ENCODE results near the gene PNKP.

DNA sequence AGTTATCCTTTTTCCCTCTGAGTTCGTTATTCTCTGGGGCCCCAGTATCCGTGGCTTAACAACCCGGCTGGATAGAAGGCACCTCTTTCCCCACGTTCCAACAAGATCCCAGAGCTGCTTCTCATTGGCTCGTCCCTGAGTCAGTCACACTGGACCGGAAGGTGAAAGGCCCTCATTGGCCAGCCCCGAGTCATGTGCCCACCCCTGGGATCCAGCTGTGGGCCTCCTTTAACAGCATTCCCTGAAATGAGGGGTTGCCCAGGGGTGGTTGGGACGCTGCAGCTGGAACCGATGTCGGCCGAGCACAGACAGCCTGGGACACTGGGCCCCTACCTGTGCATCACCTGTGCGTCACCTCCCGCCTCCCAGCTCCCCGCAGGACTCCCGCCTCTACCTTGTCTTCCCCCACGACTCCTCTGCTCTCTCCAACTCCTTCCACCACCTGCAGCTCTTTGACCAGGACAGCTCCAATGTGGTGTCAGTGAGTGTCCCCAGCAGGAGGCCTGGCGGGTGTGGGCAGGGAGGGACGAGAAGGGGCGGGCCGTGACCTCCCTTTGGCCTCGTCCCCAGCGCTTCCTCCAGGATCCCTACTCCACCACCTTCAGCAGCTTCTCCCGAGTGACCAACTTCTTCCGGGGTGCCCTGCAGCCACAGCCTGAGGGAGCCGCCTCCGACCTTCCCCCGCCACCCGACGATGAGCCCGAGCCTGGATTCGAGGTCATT, 14.5 kb upstream of the PNKP start:
- peak; percentile 90 for TF ChIP-seq SP1 (IDR thresholded peaks at IDR 0.05; ENCODE audit: low read depth, low read length)
- TF ChIP-seq, protein P1, sequence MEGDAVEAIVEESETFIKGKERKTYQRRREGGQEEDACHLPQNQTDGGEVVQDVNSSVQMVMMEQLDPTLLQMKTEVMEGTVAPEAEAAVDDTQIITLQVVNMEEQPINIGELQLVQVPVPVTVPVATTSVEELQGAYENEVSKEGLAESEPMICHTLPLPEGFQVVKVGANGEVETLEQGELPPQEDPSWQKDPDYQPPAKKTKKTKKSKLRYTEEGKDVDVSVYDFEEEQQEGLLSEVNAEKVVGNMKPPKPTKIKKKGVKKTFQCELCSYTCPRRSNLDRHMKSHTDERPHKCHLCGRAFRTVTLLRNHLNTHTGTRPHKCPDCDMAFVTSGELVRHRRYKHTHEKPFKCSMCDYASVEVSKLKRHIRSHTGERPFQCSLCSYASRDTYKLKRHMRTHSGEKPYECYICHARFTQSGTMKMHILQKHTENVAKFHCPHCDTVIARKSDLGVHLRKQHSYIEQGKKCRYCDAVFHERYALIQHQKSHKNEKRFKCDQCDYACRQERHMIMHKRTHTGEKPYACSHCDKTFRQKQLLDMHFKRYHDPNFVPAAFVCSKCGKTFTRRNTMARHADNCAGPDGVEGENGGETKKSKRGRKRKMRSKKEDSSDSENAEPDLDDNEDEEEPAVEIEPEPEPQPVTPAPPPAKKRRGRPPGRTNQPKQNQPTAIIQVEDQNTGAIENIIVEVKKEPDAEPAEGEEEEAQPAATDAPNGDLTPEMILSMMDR (IDR thresholded peaks at IDR 0.05; ENCODE audit: control extremely low read depth in 1 of 3, insufficient read depth in 1 of 3, low read depth in 1 of 3, low read length in 3 of 3): no peak
- TF ChIP-seq POLR2A (IDR thresholded peaks at IDR 0.05; ENCODE audit: control extremely low read depth in 1 of 2, low read depth in 2 of 2, low read length in 2 of 2): peak in 1 of 2 experiments; percentile 17; a peak in 1 of 3 replicates
- TF ChIP-seq SP2 (IDR thresholded peaks at IDR 0.05; ENCODE audit: low read length): peak; percentile 37; the same call in 1 of the 2 replicates
- no peak for TF ChIP-seq JUN (IDR thresholded peaks at IDR 0.05; ENCODE audit: low read depth, low read length)
- no peak for TF ChIP-seq POLR2AphosphoS5 (IDR thresholded peaks at IDR 0.05; ENCODE audit: low read depth, low read length)
- no peak for TF ChIP-seq JUND (IDR thresholded peaks at IDR 0.05; ENCODE audit: low read length)
- no peak for TF ChIP-seq TAF1 (IDR thresholded peaks at IDR 0.05; ENCODE audit: low read depth, low read length)
- no peak for TF ChIP-seq YY1 (IDR thresholded peaks at IDR 0.05; ENCODE audit: low read depth, low read length)
- no peak for TF ChIP-seq FOSL1 (IDR thresholded peaks at IDR 0.05; ENCODE audit: insufficient read depth, low read depth, low read length)
- TF ChIP-seq RBBP5 (IDR thresholded peaks at IDR 0.05; ENCODE audit: borderline replicate concordance, low read depth, low read length): no peak
- no peak for TF ChIP-seq EP300 (IDR thresholded peaks at IDR 0.05; ENCODE audit: borderline replicate concordance in 1 of 2, low read depth in 2 of 2, low read length in 2 of 2)

All from H1 (cell line).